Measurements from ENCODE around the gene GLI3. TPM values are rescaled to one million over a fixed set of nuclear protein-coding genes. Genes with fewer than 3 reads are reported as not detected.

Gene GLI3
- total and polyA plus RNA-seq, 2 of the 8 experiments (the other 6 are each of a cell fraction or from before 2014, with no cell fraction given), result 8.0 to 31.1 TPM

DNA sequence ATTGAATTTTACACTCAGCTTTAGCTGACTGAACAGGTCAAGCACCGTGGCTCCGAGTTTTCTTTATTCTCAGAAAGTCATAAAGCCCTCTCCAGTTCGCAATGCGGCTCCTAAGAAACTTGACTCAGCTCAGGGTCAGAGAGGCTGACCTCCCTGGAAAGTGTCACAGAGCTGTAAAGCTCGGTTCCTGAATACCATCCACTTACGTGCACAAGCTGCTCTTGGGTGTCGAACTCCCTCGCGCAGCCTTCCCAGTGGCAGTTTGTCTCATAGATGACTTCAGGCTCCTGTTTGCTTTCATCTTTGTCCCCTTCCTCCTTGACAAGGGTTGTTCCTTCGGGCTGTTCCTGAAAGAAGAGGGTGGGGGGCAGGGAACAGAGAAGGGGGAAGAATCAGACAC is 213.7 kb downstream of the GLI3 start:
- Histone ChIP-seq H4K5ac (ENCODE audit: insufficient read length, low read depth, low read length) (no peak overlapping the region), H3K79me2 (ENCODE audit: control insufficient read depth in 1 of 2, insufficient read depth in 2 of 2, low read length in 2 of 2) (no peaks in the 10 kb centered on the region), H3K36me3 (ENCODE audit: control insufficient read depth in 2 of 4, insufficient read depth in 4 of 4, low read length in 3 of 4) (peaks cover 0 to 24% (median 3%) of the 10 kb centered on the region in 4 experiments; a peak in 5 of 8 replicates), H3K4me1 (replicated peaks in 1 of 4; ENCODE audit: control insufficient read depth in 3 of 4, insufficient read depth in 4 of 4, low read length in 3 of 4) (peaks cover 0 to 23% (median 12%) of the 10 kb centered on the region in 4 experiments; a peak in 5 of 7 replicates), H2BK120ac (replicated peaks; ENCODE audit: low read depth, low read length) (no peak overlapping the region), H3K27ac (ENCODE audit: low read depth, low read length) (no peak overlapping the region), H2BK5ac (ENCODE audit: low read depth, low read length) (no peak overlapping the region), H3K79me1 (ENCODE audit: low read depth, low read length) (no peaks in the 10 kb centered on the region), H3K4me2 (ENCODE audit: insufficient read depth in 1 of 2, low read depth in 2 of 2, low read length in 2 of 2) (no peak overlapping the region), H3K14ac (ENCODE audit: insufficient read length) (no peak overlapping the region), H4K8ac (ENCODE audit: extremely low read depth, insufficient read depth, low read length) (no peak overlapping the region), H4K20me1 (replicated peaks in 1 of 2; ENCODE audit: control insufficient read depth in 1 of 2, insufficient read depth in 2 of 2, low read length in 2 of 2) (no peaks in the 10 kb centered on the region), H3K56ac (replicated peaks; ENCODE audit: insufficient read length, low read depth, low read length) (no peak overlapping the region), H3K27me3 (replicated peaks in 1 of 4; ENCODE audit: control insufficient read depth in 3 of 4, extremely low read depth in 1 of 4, insufficient read depth in 3 of 4, low read length in 3 of 4) (no peaks in the 10 kb centered on the region), H2BK12ac (ENCODE audit: low read depth, low read length) (no peak overlapping the region), H2AFZ (ENCODE audit: low read length) (no peak overlapping the region), H4K91ac (replicated peaks; ENCODE audit: insufficient read length, low read length) (no peak overlapping the region), H3K23ac (ENCODE audit: insufficient read length) (no peak overlapping the region), H3K4ac (replicated peaks; ENCODE audit: insufficient read length, low read depth, low read length) (no peak overlapping the region), H3K9me3 (ENCODE audit: insufficient read depth in 2 of 2, low read depth in 1 of 2, low read length in 1 of 2) (no peaks in the 10 kb centered on the region), H2BK15ac (ENCODE audit: low read length) (no peak overlapping the region), H2AK5ac (ENCODE audit: low read depth, low read length) (no peak overlapping the region), H3K4me3 (ENCODE audit: extremely low read depth in 1 of 4, insufficient read depth in 2 of 4, low read depth in 3 of 4, low read length in 4 of 4) (no peak overlapping the region), H3K18ac (ENCODE audit: extremely low read depth, low read length) (no peak overlapping the region), H3K23me2 (ENCODE audit: low read depth, low read length) (no peaks in the 10 kb centered on the region), H3K9ac (replicated peaks in 1 of 4; ENCODE audit: extremely low read depth in 1 of 4, low read depth in 3 of 4, low read length in 3 of 4) (no peak overlapping the region), H2BK20ac (ENCODE audit: low read length) (no peak overlapping the region)
- 87% methylated on average over 10 of the region's 10 CpGs; no CpG with 5 or more reads in 1 of the 2 experiments for WGBS, 2 experiments (ENCODE audit: extremely low coverage in 1 of 2, insufficient coverage in 1 of 2, insufficient read length in 1 of 2, insufficient replicate concordance in 2 of 2, low coverage in 1 of 2, low lambda C conversion rate in 2 of 2, missing lambda C conversion rate in 1 of 2)
- ChIA-PET CTCF (ENCODE audit: partially characterized antibody) (interaction anchor here (0.6 to 6.0 kb wide), 6 partner anchors 9 to 249 kb away, joined by 3 to 45 read pairs (median 3); no protein-coding TSS in a partner anchor), POLR2A (ENCODE audit: partially characterized antibody) (no interaction called here)
- no peak for TF ChIP-seq EZH2 (IDR thresholded peaks at IDR 0.05; ENCODE audit: low read depth, low read length, severe bottlenecking)
- DNase-seq (ENCODE audit: low read depth in 1 of 2, low spot score in 2 of 2) (no peak), FAIRE-seq (no peak)
